Amygdala (tissue), 56 donors: ENCODE data around the gene EIF4E3.

Experiments
- DNase-seq, 56 donors: peaks; one replicate each; lab custom pipeline; 2025; lab: John Stamatoyannopoulos, UW

Gene EIF4E3

GRCh38 chr3:71692139-71692538 is 33.1 kb downstream of the EIF4E3 start:
- DNase-seq: no peak

GRCh38 chr3:71690341-71690841 is 34.8 kb downstream of the EIF4E3 start:
- no peak for DNase-seq

GRCh38 chr3:71689291-71689690 is 35.9 kb downstream of the EIF4E3 start:
- DNase-seq: no peak

DNA sequence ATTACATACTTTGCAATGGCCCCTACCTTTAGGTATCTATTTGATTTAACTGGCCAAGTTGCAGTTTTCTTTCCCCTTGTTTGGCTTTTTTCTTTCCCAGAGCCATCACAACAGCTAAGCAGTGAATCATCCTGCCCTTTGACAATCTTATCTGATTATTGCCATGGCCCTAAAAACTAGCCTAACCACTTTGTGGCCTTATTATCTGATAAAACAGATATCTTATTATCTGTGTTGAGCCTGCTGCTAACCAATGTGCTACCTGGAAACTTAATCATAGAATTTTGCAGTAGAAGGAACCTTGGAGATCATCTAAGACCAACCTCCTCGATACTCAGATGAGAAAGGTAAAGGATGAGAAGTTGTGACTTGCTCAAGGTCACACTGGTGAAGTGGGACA is 37.1 kb downstream of the EIF4E3 start:
- no peak for DNase-seq

DNA sequence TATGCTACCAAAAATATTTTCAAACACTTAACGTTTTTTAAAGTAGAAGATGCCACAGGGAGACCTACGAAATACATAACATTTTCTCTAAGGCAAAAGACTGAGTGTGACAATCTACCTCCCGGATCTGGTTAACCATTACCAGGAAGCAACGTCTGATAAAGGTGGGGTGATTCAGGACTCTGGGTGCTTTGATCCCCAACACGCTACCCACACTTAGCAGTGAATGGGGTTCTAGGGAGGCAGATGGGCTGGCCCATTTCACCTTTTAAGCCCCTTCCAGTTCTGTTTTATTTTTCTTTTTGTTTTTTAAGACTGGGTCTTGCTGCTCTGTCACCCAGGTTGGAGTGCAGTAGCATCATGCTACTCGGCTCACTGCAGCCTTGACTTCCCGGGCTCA is 39.5 kb downstream of the EIF4E3 start:
- DNase-seq: no peak

GRCh38 chr3:71684757-71685386 is 40.3 kb downstream of the EIF4E3 start:
- DNase-seq: peak in 25 of 56 donors; percentile 2 to 49 (median 16)

- no peak for DNase-seq
Observed at GRCh38 chr3:71684046-71684756, 41.0 kb downstream of the EIF4E3 start.

- peak in 32 of 56 donors; percentile 4 to 63 (median 22) for DNase-seq
Observed at GRCh38 chr3:71681224-71681668, 44.0 kb downstream of the EIF4E3 start.

DNA sequence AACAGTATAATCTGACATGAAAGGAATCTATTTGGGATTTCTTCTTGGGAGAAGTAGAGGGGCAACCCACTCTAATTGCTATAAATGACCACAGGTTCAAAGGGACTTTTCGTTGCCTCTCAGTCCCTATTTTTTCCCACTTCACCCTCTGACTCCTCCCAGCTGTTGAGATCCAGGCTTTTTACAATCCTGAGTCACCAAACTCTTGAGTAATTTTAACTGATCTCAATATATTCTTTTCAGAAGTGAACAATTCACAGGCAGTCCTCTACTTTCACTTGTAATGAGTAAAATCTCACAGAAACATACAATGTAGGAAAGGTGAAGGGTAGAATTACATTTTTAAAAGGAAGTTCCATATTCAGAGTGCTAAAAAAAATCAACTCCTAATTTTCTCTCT is 44.6 kb downstream of the EIF4E3 start:
- DNase-seq: no peak

DNA sequence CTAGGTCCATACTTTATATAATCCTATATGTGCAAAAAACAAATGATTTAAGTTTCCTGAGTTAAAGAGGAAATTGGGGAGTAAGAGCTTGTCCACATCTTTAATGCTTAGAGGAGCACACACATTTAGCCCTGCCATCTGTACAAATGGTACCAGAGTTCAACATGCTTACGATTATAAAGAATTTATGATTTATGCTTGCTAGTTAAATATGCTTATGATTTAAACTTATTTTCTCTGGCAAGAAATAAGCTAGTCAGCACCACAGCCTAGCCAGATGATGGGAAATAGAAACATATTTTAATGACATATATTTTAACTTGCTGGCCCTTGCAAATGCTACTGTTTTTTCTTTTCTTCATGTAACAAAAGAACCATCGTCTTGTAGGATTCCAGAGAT is 48.3 kb downstream of the EIF4E3 start:
- no peak for DNase-seq

GRCh38 chr3:71673486-71673885 is 51.7 kb downstream of the EIF4E3 start:
- no peak for DNase-seq

GRCh38 chr3:71672807-71673206 is 52.4 kb downstream of the EIF4E3 start:
- no peak for DNase-seq

- DNase-seq: no peak
Observed at GRCh38 chr3:71672340-71672739, 52.9 kb downstream of the EIF4E3 start.

DNA sequence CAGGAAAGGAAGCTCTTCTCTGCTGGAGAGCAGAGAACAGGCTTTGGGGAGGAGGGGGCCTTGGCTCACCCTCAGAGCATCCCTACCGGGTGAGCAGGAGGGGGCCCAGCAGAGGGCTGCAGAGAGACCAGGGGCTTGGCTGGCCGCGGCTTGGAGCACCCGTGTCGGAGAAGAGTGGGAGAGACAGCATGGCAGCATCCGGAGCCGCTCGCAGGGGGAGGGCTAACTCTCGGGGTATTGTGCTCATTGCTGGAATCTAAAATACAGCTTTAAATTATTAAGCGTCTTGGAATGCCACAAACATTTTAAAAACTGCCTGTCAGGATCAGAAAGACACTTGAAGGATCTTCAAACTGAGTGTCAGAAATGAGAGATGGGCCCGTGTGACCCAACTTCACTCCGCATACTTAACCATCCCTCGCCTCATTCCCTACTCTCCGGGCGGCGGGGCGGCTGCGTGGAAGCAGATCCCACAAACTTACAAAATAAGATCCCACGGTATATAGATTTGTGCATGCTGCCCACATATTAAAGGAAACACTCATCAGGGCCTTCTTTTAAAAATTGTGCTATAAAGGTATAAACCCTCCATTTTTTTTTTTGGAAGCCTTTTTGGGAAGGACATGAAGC is 53.9 kb downstream of the EIF4E3 start:
- DNase-seq: no peak

- DNase-seq: no peak
Observed at GRCh38 chr3:71662568-71662967, 62.6 kb downstream of the EIF4E3 start.

GRCh38 chr3:71662056-71662455 is 63.1 kb downstream of the EIF4E3 start:
- no peak for DNase-seq

DNA sequence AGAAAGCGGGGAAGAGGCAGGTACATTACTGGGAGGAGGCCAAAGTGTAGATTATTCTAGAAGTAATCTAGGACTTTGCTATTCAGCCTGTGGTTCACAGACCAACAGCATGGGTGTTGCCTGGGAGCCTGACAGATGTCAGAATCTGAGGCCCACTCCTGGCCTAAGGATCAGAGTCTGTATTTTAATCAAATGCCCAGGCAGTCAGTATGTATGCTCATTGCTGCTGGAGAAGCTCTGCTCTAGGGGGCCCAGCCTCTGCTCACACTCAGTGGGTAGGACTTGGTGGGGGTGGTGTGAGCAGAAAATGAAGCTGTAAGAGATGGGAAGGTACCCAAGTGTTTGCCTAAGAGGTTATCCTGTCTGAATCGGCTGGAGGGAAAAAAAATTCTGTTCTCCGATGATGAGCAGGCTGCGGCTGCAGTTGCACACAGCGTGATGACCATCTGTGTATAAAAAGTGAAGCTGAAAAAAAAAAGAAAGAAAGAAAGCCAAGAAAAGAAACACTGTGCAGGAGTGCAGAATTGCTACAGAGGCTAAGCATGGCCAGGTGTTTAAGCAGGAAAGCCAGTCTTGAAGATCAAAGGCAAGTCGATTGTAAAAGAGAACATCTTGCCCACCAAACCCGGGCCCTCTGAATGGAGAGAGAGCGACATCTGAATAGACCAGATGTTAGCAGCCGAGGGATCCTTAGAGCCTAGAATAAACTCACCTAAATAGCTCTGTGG is 65.2 kb downstream of the EIF4E3 start:
- no peak for DNase-seq

DNA sequence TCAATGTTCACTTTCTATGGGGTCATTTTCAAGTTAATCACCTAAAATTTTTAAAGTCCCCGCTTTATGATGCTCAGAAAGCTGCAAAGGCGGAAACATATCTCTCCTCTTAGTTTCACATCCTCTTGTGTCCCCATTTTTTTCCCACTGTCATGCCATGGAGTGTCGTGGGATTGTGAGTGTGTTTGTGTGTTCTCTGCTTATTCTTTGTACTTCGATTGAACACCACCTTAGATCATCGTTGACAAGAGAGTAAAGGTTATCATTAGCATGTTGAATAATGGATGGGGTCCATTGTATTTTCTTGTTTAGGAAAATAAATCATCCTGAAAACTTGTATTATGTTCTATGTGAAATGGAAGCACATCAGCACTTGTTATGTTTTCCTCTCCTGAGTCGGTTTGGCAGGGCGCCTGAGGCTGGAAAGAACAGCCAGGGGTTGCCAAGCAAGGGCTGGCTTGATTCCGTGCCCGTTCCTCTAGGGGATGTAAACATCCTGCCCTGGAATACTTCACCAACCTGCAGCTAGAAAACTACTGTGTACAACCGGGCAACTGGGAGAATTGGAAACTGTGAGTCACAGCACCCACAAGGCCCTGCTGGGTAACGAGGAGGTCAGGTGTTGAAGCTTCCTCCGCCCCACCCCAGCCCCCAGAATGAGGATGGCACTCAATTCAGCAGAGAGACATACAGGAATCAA is 67.2 kb downstream of the EIF4E3 start:
- DNase-seq: peak in 19 of 56 donors; percentile 2 to 45 (median 10)

DNA sequence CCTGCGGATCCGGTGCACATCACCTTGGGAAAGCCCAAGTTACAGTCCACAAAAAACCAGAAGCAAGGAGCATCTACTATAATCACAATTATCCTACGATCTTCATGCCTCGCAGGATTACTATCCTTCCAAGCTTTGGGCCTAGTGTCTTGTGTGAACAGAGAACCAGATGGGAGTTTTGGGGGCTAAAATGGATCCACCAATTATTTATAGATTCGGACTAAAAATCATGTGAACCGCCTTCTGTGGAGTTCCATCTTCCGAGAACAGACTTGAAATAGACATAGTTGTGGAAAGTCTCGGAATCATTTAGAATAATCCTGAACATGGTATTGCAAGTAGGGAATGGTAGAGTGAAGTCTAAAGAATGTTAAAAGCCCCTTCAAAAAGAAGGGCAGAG is 70.1 kb downstream of the EIF4E3 start:
- DNase-seq: no peak

DNA sequence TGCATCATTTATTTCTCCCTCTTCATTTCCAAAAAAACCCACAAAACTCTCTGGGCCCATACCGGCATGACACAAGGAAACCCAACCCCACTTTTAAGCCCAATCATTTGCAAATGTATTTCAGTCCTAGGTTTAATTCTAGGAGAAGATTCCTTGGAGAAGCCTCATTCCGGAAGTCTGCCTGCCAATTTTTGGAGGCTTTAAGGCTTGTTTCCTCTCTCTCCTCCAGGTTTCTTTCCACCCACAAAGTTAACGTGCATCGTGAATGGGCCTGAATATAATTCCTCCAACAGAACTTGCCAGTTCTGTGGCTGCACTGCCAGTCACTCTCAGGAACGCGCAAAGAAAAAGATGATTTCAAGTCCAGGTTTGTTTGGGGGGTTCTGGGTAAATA is 71.8 kb downstream of the EIF4E3 start:
- DNase-seq: no peak
